Heart left ventricle (tissue), 16 donors: ENCODE data around the gene TTC7B. TPM values are rescaled to one million over a fixed set of nuclear protein-coding genes. Genes with fewer than 3 reads are reported as not detected.

Experiments used
- ATAC-seq, 4 donors: fragments of 200-7000 bp; cut with Tn5 transposase; one replicate each; pipeline ENCODE4 v1.9.1; 2020 to 2022; ENCODE audit warnings: moderate library complexity in 4 of 4, mild to moderate bottlenecking in 3 of 4, moderate number of reproducible peaks in 1 of 4
- DNase-seq, 5 donors: peaks; one replicate each; pipeline ENCODE4 v3.0.0-alpha.2; 2020
- H3K27ac ChIP-seq, 12 donors: fragments of 200-600 bp; sonication (generic) in 4 of 12; one replicate each; pipeline versions ENCODE4 v1.5.0 to v1.8.0; 2016 to 2022; ENCODE audit warnings: mild to moderate bottlenecking in 2 of 12
- H3K27me3 ChIP-seq, 9 donors: fragments of 200-600 bp; sonication (generic) in 2 of 9; one replicate each; pipeline versions ENCODE4 v1.5.1 to v1.8.0; 2016 to 2022; ENCODE audit warnings: mild to moderate bottlenecking in 3 of 9
- H3K36me3 ChIP-seq, 9 donors: fragments of 200-600 bp; sonication (generic) in 2 of 9; one replicate each; pipeline versions ENCODE4 v1.5.0 to v1.8.0; 2018 to 2022; ENCODE audit warnings: mild to moderate bottlenecking in 2 of 9
- H3K4me1 ChIP-seq, 12 donors: fragments of 200-600 bp; sonication (generic) in 4 of 12; one replicate each; pipeline versions ENCODE4 v1.5.0 to v1.8.0; 2016 to 2022; ENCODE audit warnings: mild to moderate bottlenecking in 3 of 12
- H3K4me3 ChIP-seq, 12 donors: fragments of 200-600 bp; sonication (generic) in 4 of 12; one replicate each; pipeline versions ENCODE4 v1.5.0 to v1.8.0; 2017 to 2022; ENCODE audit warnings: mild to moderate bottlenecking in 9 of 12, moderate library complexity in 4 of 12
- H3K9me3 ChIP-seq, 12 donors: fragments of 200-600 bp; sonication (generic) in 4 of 12; one replicate each; pipeline versions ENCODE4 v1.5.0 to v1.8.0; 2016 to 2022; ENCODE audit warnings: mild to moderate bottlenecking in 1 of 12
- POLR2A ChIP-seq, 2 donors: fragments of 450-650 bp; IDR thresholded peaks; one replicate each; pipeline ENCODE4 v1.6.1; 2017; ENCODE audit warnings: antibody characterized with exemption in 2 of 2, mild to moderate bottlenecking in 2 of 2, moderate library complexity in 2 of 2
- WGBS, 4 donors: extraction: QIAGEN DNeasy Blood & Tissue Kit in 2 of 4; methylation state at CpG; one replicate each; pipeline versions ENCODE4 v1.1.5 to v1.1.7; 2013 to 2018; 5-methylcytosine and 5-hydroxymethylcytosine counted together
- intact Hi-C, 10 donors: fragments of 100-400 bp; cut with DNase I; formaldehyde crosslinking; loops; one replicate each; pipeline versions ENCODE4 v1.11.1 to v1.14.2; 2022
- polyA plus RNA-seq, 2 donors: library from polyadenylated mRNA; stranded (reverse); fragments of 200-250 nt; gene quantifications; one replicate each; pipeline ENCODE4 v1.2.3, GENCODE V29; 2013
- total RNA-seq, 9 donors: library from RNA; depleted of rRNA in 2 of 9; stranded (reverse); fragments of >200 nt in 2 of 9; fragmentation: NEBNext Ultra II Directional in 3 of 9; extraction: Animal tissue kit (Norgen Biotek cat#: 25700) in 3 of 9; gene quantifications; one replicate each; pipeline versions ENCODE4 v1.1.0 to v1.2.4, GENCODE V29; 2016 to 2023
- TF ChIP-seq, protein P1 (sequence below), 12 donors: fragments of 200-600 bp; sonication (generic) in 4 of 12; IDR thresholded peaks; one replicate each; pipeline versions ENCODE4 v1.5.0 to v1.8.0; 2018 to 2022; ENCODE audit warnings: antibody characterized with exemption in 12 of 12, mild to moderate bottlenecking in 5 of 12
- donor health status: ischemic (EF 13 %, LVEDD 7.1; RV severe dilation, severe dysfunction).
- donor health status: healthy with polysubstance abuse.
- donor health status: DM: no; HTN: yes; CAD: no.
- donor health status: DM: no; HTN: no; CAD: no.
- donor health status: ischemic (EF 25% LVEDD 6.9; RV normal size, moderate dysfunction).
- donor health status: ischemic (EF 25% LVEDD 5.7; RV mildly dilated, moderate dysfunction).
- donor health status: healthy.
- donor health status: DM: yes; HTN: yes; CAD: no.
- donor health status: ischemic (EF 35%, LVEDD 5.7; RV mildly dilated, moderate dysfunction).
- donor health status: nonischemic (EF 11% LVEDD 7.7; RV severe dilation, severe dysfunction).
- donor health status: DM: yes; HTN: yes; CAD: no.
- donor health status: PGD.
- donor health status: ischemic (EF 29% LVEDD 5.4; RV normal size, mild dysfunction).
- donor health status: nonischemic (EF 23%, LVEDD 6.1; RV moderate dilation, normal function).

TTC7B gene
- total and polyA plus RNA-seq, 11 donors, result 20.3 to 76.1 (median 62.6) TPM

DNA sequence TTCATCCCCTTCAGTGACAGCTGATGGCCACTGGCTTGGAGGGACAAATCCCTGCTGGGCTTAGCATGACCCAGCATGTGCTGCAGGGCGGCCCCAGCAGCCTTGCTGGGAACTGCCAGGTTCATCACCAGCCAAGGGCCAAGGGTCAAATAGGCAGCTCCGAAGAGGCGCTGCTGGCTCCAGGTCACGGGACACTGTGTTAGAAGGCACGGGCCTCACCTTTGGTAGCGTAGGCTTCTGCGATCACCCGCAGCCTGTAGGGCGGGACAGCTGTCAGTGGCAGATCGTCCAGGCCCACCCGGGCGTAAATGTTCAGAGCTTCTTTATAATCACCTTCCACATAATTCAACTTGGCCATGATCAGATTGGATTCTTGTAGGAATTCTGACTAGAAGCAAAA is 35.7 kb downstream of the TTC7B start:
- Histone ChIP-seq H3K27ac (no peak overlapping the region), H3K4me3 (no peak overlapping the region), H3K4me1 (peaks cover 0 to under 1% (median 0%) of the 10 kb centered on the region in 12 donors), H3K27me3 (no peaks in the 10 kb centered on the region), H3K9me3 (no peaks in the 10 kb centered on the region), H3K36me3 (peaks cover 0 to 81% (median 47%) of the 10 kb centered on the region in 9 donors)
- intact Hi-C loops, result no loop called here
- peak in 1 of 5 donors; percentile 35 for DNase-seq
- no peak for ATAC-seq
- WGBS, 4 donors, result 90 to 95% (median 93%) methylated on average over 10 to 12 of the region's 12 CpGs
- no peak for TF ChIP-seq POLR2A (IDR thresholded peaks at IDR 0.05)
- TF ChIP-seq, protein P1, sequence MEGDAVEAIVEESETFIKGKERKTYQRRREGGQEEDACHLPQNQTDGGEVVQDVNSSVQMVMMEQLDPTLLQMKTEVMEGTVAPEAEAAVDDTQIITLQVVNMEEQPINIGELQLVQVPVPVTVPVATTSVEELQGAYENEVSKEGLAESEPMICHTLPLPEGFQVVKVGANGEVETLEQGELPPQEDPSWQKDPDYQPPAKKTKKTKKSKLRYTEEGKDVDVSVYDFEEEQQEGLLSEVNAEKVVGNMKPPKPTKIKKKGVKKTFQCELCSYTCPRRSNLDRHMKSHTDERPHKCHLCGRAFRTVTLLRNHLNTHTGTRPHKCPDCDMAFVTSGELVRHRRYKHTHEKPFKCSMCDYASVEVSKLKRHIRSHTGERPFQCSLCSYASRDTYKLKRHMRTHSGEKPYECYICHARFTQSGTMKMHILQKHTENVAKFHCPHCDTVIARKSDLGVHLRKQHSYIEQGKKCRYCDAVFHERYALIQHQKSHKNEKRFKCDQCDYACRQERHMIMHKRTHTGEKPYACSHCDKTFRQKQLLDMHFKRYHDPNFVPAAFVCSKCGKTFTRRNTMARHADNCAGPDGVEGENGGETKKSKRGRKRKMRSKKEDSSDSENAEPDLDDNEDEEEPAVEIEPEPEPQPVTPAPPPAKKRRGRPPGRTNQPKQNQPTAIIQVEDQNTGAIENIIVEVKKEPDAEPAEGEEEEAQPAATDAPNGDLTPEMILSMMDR (IDR thresholded peaks at IDR 0.05), result no peak

DNA sequence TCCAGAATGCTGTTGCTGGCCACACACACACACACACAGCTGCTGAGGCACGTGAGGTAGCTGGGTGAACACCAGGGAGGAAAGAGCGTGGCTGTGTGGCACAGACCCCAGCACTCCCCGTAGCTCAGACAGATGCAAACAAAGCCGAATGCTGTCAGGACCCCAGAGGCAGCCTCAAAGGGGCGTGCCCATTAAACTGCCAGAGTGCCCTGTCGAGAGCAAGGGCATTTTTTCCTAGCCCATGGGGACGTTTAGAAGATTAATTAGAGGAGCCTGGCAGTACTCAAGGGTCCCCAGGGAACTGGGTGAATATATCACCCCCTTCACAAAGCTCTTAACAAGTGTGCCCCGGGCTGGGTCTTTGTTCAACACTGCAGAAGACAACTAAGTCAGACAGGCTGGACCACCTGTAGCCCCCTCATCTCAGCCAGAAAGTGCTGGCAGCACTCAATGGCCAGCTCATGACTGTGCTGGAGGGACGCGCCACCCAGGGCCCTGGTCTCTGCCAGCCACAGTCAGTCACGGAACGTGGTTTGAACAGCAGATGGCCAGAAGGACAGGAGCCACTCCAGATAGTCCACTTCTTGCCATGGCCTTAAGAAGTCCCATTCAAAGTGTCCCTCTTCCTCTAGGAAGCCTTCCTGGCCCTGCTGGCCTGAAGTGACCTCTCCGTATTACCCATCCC is 37.5 kb downstream of the TTC7B start:
- TF ChIP-seq POLR2A (IDR thresholded peaks at IDR 0.05), result no peak
- 85 to 96% (median 91%) methylated on average over 12 to 13 of the region's 13 CpGs for WGBS, 4 donors
- H3K27me3 ChIP-seq, result no peaks in the 10 kb centered on the region
- no peaks in the 10 kb centered on the region for H3K9me3 ChIP-seq
- intact Hi-C loops, result no loop called here
- DNase-seq (no peak), ATAC-seq (no peak)
- no peaks in the 10 kb centered on the region for H3K4me1 ChIP-seq
- peaks cover 0 to 83% (median 39%) of the 10 kb centered on the region in 9 donors for H3K36me3 ChIP-seq
- no peak overlapping the region for H3K4me3 ChIP-seq
- H3K27ac ChIP-seq, result no peak overlapping the region

DNA sequence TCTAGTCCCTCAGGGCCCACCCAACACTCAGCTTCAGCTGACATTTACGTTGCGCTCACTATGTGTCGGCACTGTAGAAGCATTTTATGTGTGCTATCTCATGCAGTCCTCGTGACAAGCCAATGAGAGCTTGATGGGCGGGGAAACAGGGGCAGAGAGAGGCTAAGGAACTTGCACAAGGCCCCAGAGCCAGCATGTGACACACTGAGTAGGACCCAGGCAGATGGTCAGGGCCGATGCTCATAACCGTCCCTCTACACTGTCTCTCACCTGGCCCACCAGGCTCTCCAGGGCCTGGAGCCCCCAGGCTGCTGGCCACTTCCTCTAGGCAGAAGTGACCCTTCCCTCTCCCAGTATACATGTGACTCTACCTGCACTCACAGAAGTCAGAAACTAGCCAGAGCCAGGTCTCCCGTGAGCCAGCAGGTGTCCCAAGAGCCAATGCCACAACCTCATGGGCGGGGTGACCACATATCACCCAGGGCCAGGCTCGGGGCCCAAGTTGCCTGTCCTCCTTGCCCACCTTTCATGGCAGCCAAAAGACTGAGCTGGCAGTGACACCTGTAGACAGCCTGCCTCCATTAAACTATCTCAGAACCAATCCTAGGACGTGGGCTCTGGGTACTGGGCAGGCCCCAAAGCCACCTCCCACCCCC is 38.3 kb downstream of the TTC7B start:
- Histone ChIP-seq H3K27ac (no peak overlapping the region), H3K27me3 (no peaks in the 10 kb centered on the region), H3K4me1 (no peaks in the 10 kb centered on the region), H3K4me3 (no peak overlapping the region), H3K9me3 (no peaks in the 10 kb centered on the region), H3K36me3 (peaks cover 0 to 81% (median 39%) of the 10 kb centered on the region in 9 donors)
- ATAC-seq, result no peak
- TF ChIP-seq, protein P1 (IDR thresholded peaks at IDR 0.05), result no peak
- no peak for TF ChIP-seq POLR2A (IDR thresholded peaks at IDR 0.05)
- no peak for DNase-seq
- WGBS, 4 donors, result 74 to 90% (median 84%) methylated on average over 8 to 11 of the region's 11 CpGs
- intact Hi-C loops, result no loop called here

DNA sequence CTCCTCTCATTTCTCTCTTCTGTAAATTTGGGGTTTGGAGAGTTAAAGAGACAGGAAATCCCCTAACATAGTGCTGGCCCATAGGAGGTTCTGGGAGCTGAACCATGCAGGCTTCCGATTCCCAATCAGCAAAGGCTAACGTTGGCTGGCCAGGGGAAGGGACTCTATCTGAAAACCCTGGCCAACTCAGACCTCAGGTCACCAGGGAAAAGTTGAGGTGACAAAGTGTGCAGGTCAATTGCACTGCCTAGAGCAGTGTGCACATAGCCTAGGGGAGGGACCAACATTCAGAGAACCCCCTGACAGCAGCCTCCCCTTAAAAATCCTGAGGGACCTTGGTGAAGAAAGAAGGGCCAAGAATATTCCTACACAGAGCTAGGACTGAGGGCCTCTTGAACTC is 38.9 kb downstream of the TTC7B start:
- no peak overlapping the region for H3K4me3 ChIP-seq
- H3K4me1 ChIP-seq, result no peaks in the 10 kb centered on the region
- WGBS, 4 donors, result 71 to 82% (median 78%) methylated on average over 2 of the region's 2 CpGs
- H3K9me3 ChIP-seq, result no peaks in the 10 kb centered on the region
- no peaks in the 10 kb centered on the region for H3K27me3 ChIP-seq
- intact Hi-C loops, result no loop called here
- H3K27ac ChIP-seq, result no peak overlapping the region
- TF ChIP-seq POLR2A (IDR thresholded peaks at IDR 0.05), result no peak
- TF ChIP-seq, protein P1 (IDR thresholded peaks at IDR 0.05), result no peak
- ATAC-seq, result peak in 1 of 4 donors; percentile 14
- H3K36me3 ChIP-seq, result peaks cover 0 to 84% (median 42%) of the 10 kb centered on the region in 9 donors
- no peak for DNase-seq
